ENCODE data around the gene PRSS12. TPM values are rescaled to one million over a fixed set of nuclear protein-coding genes. Genes with fewer than 3 reads are reported as not detected.

Gene PRSS12
- total and polyA plus RNA-seq, 2 donors (not counting 1 experiment from before 2014, with no cell fraction given) = not detected

- Histone ChIP-seq H3K27ac (ENCODE audit: low read length in 2 of 2) (no peak overlapping the region), H3K27me3 (replicated peaks in 1 of 4; ENCODE audit: control extremely low read depth in 1 of 4, control insufficient read depth in 3 of 4, insufficient read depth in 4 of 4, low read length in 3 of 4) (no peaks in the 10 kb centered on the region), H3K9me3 (ENCODE audit: control extremely low read depth in 1 of 3, control insufficient read depth in 2 of 3, insufficient read depth in 1 of 3, low read length in 2 of 3) (no peaks in the 10 kb centered on the region), H3K9ac (ENCODE audit: low read length) (no peak overlapping the region), H2AFZ (ENCODE audit: insufficient read depth, low read depth, low read length, poor library complexity, severe bottlenecking) (no peak overlapping the region), H3K4me3 (ENCODE audit: control extremely low read depth in 1 of 5, extremely low read depth in 1 of 5, insufficient read depth in 1 of 5, low read depth in 2 of 5, low read length in 4 of 5) (no peak overlapping the region), H3K36me3 (replicated peaks in 1 of 2; ENCODE audit: control extremely low read depth in 1 of 2, control insufficient read depth in 1 of 2, extremely low read depth in 1 of 2, insufficient read depth in 2 of 2, low read length in 1 of 2) (no peaks in the 10 kb centered on the region), H3K4me1 (ENCODE audit: control insufficient read depth in 2 of 2, insufficient read depth in 2 of 2, low read length in 2 of 2) (no peaks in the 10 kb centered on the region), H3K79me2 (ENCODE audit: control insufficient read depth, insufficient read depth, low read length) (no peaks in the 10 kb centered on the region), H3K4me2 (replicated peaks; ENCODE audit: low read depth, low read length, poor library complexity, severe bottlenecking) (no peak overlapping the region), H4K20me1 (ENCODE audit: control insufficient read depth, insufficient read depth, low read length, poor library complexity, severe bottlenecking) (no peaks in the 10 kb centered on the region)
- intact Hi-C loops (cut with micrococcal nuclease) = no loop called here
- H3K27me3 Mint-ChIP-seq = peaks cover 20% of the 10 kb centered on the region
- DNase-seq (no peak), ATAC-seq (ENCODE audit: low read depth) (no peak)
- ChIA-PET POLR2A (no interaction called here), CTCF (interaction anchor here (1.0 kb wide), 1 partner anchor 13 kb away, joined by 3 read pairs; no protein-coding TSS in a partner anchor)
- no peak overlapping the region for H3K4me3 Mint-ChIP-seq
- TF ChIP-seq CTCF (IDR thresholded peaks at IDR 0.05) = no peak
- no peak for TF ChIP-seq EZH2 (IDR thresholded peaks at IDR 0.05; ENCODE audit: borderline replicate concordance, insufficient read depth, low read depth, low read length, poor library complexity, severe bottlenecking)
- no peaks in the 10 kb centered on the region for H3K9me3 Mint-ChIP-seq (ENCODE audit: insufficient read depth)
- 85% methylated on average over 5 of the region's 6 CpGs for WGBS (ENCODE audit: insufficient coverage)
- H3K27ac Mint-ChIP-seq = no peak overlapping the region
- H3K4me1 Mint-ChIP-seq = no peaks in the 10 kb centered on the region
Measured at GRCh38 chr4:118313098-118313497, 39.7 kb downstream of the PRSS12 start.

GRCh38 chr4:118308306-118309030 lies 44.3 kb downstream of the PRSS12 start:
- CTCF ChIA-PET = interaction anchor here (1.0 kb wide), 1 partner anchor 84 kb away, joined by 3 read pairs; no protein-coding TSS in a partner anchor
- DNase-seq (no peak), ATAC-seq (ENCODE audit: low read depth) (no peak)
- no peaks in the 10 kb centered on the region for H3K27me3 ChIP-seq (replicated peaks in 1 of 4; ENCODE audit: control extremely low read depth in 1 of 4, control insufficient read depth in 3 of 4, insufficient read depth in 4 of 4, low read length in 3 of 4)
- H2AFZ ChIP-seq (ENCODE audit: insufficient read depth, low read depth, low read length, poor library complexity, severe bottlenecking) = no peak overlapping the region
- H3K9me3 Mint-ChIP-seq (ENCODE audit: insufficient read depth) = no peaks in the 10 kb centered on the region
- no peaks in the 10 kb centered on the region for H3K36me3 ChIP-seq (replicated peaks in 1 of 2; ENCODE audit: control extremely low read depth in 1 of 2, control insufficient read depth in 1 of 2, extremely low read depth in 1 of 2, insufficient read depth in 2 of 2, low read length in 1 of 2)
- no peak overlapping the region for H3K27ac Mint-ChIP-seq
- intact Hi-C loops (cut with micrococcal nuclease) = no loop called here
- H3K4me1 Mint-ChIP-seq = no peaks in the 10 kb centered on the region
- H4K20me1 ChIP-seq (ENCODE audit: control insufficient read depth, insufficient read depth, low read length, poor library complexity, severe bottlenecking) = no peaks in the 10 kb centered on the region
- no peak overlapping the region for H3K4me3 ChIP-seq (ENCODE audit: control extremely low read depth in 1 of 5, extremely low read depth in 1 of 5, insufficient read depth in 1 of 5, low read depth in 2 of 5, low read length in 4 of 5)
- H3K9me3 ChIP-seq (ENCODE audit: control extremely low read depth in 1 of 3, control insufficient read depth in 2 of 3, insufficient read depth in 1 of 3, low read length in 2 of 3) = no peaks in the 10 kb centered on the region
- no peaks in the 10 kb centered on the region for H3K4me1 ChIP-seq (ENCODE audit: control insufficient read depth in 2 of 2, insufficient read depth in 2 of 2, low read length in 2 of 2)
- POLR2A ChIA-PET = no interaction called here
- no peak overlapping the region for H3K9ac ChIP-seq (ENCODE audit: low read length)
- H3K4me2 ChIP-seq (replicated peaks; ENCODE audit: low read depth, low read length, poor library complexity, severe bottlenecking) = no peak overlapping the region
- no peak overlapping the region for H3K27ac ChIP-seq (ENCODE audit: low read length in 2 of 2)
- TF ChIP-seq CTCF (IDR thresholded peaks at IDR 0.05) (no peak), EZH2 (IDR thresholded peaks at IDR 0.05; ENCODE audit: borderline replicate concordance, insufficient read depth, low read depth, low read length, poor library complexity, severe bottlenecking) (no peak)
- no peak overlapping the region for H3K4me3 Mint-ChIP-seq
- H3K27me3 Mint-ChIP-seq = peaks cover 30% of the 10 kb centered on the region
- 80% methylated on average over 1 of the region's 4 CpGs for WGBS (ENCODE audit: insufficient coverage)
- no peaks in the 10 kb centered on the region for H3K79me2 ChIP-seq (ENCODE audit: control insufficient read depth, insufficient read depth, low read length)
